Glutamatergic neuron (in vitro differentiated cells): ENCODE results near the gene PRR5L. TPM values are rescaled to one million over a fixed set of nuclear protein-coding genes. Genes with fewer than 3 reads are reported as not detected.

ENCODE experiments used
- DNase-seq: peaks from one replicate; pipeline ENCODE4 v3.0.0; 2022
- H3K27ac Mint-ChIP-seq: one replicate; pipeline ENCODE4 v1.8.0; 2020; ENCODE audit warnings: mild to moderate bottlenecking, mixed read lengths, inconsistent platforms; ENCODE audit not compliant: unreplicated experiment
- H3K27me3 Mint-ChIP-seq: one replicate; pipeline ENCODE4 v1.8.0; 2020; ENCODE audit warnings: mild to moderate bottlenecking, moderate library complexity, mixed read lengths, inconsistent platforms; ENCODE audit not compliant: unreplicated experiment
- H3K36me3 Mint-ChIP-seq: one replicate; pipeline ENCODE4 v1.8.0; 2020; ENCODE audit warnings: mild to moderate bottlenecking, mixed read lengths, inconsistent platforms; ENCODE audit not compliant: unreplicated experiment
- H3K4me1 Mint-ChIP-seq: one replicate; pipeline ENCODE4 v1.8.0; 2020; ENCODE audit warnings: mild to moderate bottlenecking, low read depth, mixed read lengths, inconsistent platforms; ENCODE audit not compliant: unreplicated experiment
- H3K4me3 Mint-ChIP-seq: one replicate; pipeline ENCODE4 v1.8.0; 2020; ENCODE audit warnings: mild to moderate bottlenecking, mixed read lengths, inconsistent platforms; ENCODE audit not compliant: unreplicated experiment
- H3K9me3 Mint-ChIP-seq: one replicate; pipeline ENCODE4 v1.8.0; 2020; ENCODE audit warnings: mild to moderate bottlenecking, moderate library complexity, mixed read lengths, inconsistent platforms; ENCODE audit not compliant: unreplicated experiment
- long read RNA-seq: library from polyadenylated mRNA; unstranded; transcript quantifications from one replicate; pipeline ENCODE4 v2.0.0, GENCODE V29; 2020; ENCODE audit not compliant: unreplicated experiment
- total RNA-seq: library from RNA; stranded (reverse); fragmentation: NEBNext Ultra II Directional; extraction: Animal tissue kit (Norgen Biotek cat#: 25700); gene quantifications from one replicate; pipeline ENCODE4 v1.2.1, GENCODE V29; 2021; ENCODE audit not compliant: unreplicated experiment
- TF ChIP-seq, protein P1 (sequence below): fragments of 200-600 bp; sonication (generic); IDR thresholded peaks from one replicate; pipeline ENCODE4 v1.5.0; 2021; ENCODE audit not compliant: partially characterized antibody, unreplicated experiment

The PRR5L gene, protein sequence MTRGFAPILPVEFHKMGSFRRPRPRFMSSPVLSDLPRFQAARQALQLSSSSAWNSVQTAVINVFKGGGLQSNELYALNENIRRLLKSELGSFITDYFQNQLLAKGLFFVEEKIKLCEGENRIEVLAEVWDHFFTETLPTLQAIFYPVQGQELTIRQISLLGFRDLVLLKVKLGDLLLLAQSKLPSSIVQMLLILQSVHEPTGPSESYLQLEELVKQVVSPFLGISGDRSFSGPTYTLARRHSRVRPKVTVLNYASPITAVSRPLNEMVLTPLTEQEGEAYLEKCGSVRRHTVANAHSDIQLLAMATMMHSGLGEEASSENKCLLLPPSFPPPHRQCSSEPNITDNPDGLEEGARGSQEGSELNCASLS
- total RNA-seq = 1.6 TPM
- long read RNA-seq = 0 reads

DNA sequence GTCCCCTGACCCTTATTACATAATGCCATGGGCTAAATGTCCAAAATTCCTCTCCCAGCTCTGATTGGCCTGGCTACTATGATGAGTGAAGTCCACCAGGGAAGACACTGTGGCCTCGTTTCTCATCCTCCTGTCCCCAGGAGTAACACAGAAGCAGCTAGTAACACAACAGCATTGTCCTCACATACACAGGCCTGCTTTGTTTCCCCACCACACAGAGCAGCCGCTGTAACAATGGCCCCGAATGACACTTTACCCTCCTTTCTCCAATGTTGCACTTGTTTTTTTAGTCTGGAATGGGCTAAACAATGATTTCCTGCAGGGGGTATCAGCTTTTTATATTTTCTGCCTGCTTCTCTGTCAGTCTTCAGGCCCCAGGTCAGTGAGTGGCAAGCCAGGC is at the start of gene PRR5L:
PRR5L (plus strand) TSS at position 363 of the 400 bp plus-strand sequence. CDS start 104,834 bp downstream, outside the sequence.
- no peak for DNase-seq
- TF ChIP-seq, protein P1, sequence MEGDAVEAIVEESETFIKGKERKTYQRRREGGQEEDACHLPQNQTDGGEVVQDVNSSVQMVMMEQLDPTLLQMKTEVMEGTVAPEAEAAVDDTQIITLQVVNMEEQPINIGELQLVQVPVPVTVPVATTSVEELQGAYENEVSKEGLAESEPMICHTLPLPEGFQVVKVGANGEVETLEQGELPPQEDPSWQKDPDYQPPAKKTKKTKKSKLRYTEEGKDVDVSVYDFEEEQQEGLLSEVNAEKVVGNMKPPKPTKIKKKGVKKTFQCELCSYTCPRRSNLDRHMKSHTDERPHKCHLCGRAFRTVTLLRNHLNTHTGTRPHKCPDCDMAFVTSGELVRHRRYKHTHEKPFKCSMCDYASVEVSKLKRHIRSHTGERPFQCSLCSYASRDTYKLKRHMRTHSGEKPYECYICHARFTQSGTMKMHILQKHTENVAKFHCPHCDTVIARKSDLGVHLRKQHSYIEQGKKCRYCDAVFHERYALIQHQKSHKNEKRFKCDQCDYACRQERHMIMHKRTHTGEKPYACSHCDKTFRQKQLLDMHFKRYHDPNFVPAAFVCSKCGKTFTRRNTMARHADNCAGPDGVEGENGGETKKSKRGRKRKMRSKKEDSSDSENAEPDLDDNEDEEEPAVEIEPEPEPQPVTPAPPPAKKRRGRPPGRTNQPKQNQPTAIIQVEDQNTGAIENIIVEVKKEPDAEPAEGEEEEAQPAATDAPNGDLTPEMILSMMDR = no peak
- Mint-ChIP-seq H3K4me1 (no peaks in the 10 kb centered on the region), H3K36me3 (no peaks in the 10 kb centered on the region), H3K4me3 (no peak within 1 kb of the TSS), H3K27ac (no peak within 1 kb of the TSS), H3K27me3 (peaks cover 3% of the 10 kb centered on the region), H3K9me3 (peaks cover 2% of the 10 kb centered on the region)

DNA sequence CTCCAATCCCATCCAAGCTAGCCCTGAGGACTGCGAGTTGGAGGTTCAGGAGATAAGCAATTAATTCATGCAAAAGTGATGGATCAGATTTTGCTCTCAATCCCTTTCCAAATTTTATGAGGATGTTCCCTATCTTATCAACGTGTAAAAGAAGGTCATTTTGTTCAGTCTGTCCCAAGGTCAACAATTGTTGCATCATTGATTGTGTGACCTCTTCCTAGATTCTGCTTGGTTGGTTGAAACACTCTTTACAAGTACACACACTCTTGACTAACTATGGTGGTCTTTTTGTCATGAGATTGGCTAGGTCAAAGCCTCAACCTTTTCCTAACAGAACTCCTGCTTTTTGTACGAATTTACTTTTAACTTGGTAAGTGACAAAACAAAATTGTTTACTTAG is 48.6 kb upstream of the PRR5L start:
- H3K9me3 Mint-ChIP-seq = peaks cover 4% of the 10 kb centered on the region
- H3K27ac Mint-ChIP-seq = no peak overlapping the region
- DNase-seq = no peak
- TF ChIP-seq, protein P1 = no peak
- peaks cover 15% of the 10 kb centered on the region for H3K4me1 Mint-ChIP-seq
- H3K4me3 Mint-ChIP-seq = no peak overlapping the region
- H3K27me3 Mint-ChIP-seq = peaks cover 4% of the 10 kb centered on the region
- H3K36me3 Mint-ChIP-seq = peaks cover 16% of the 10 kb centered on the region

DNA sequence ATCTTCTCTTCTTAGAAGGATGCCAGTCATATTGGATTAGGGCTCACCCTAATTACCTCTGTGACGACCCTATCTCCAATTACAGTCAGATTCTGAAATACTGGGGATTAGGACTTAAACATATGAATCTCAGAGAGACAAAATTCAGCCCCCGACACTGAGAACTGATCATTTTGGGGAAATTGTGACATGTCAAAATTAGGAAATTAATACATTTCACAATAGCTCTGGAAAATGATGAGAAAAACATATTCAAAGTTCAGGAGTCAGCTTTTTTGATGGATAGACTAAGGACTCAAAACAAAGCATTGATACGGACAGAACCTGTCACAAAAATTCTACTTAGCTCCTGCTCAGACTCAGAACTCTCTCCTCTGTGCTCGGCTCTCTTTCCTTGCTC is 47.7 kb upstream of the PRR5L start:
- H3K27me3 Mint-ChIP-seq = peaks cover 10% of the 10 kb centered on the region
- peaks cover 12% of the 10 kb centered on the region for H3K9me3 Mint-ChIP-seq
- TF ChIP-seq, protein P1 = no peak
- peaks cover 18% of the 10 kb centered on the region for H3K4me1 Mint-ChIP-seq
- H3K36me3 Mint-ChIP-seq = peaks cover 16% of the 10 kb centered on the region
- H3K4me3 Mint-ChIP-seq = no peak overlapping the region
- DNase-seq = no peak
- no peak overlapping the region for H3K27ac Mint-ChIP-seq

DNA sequence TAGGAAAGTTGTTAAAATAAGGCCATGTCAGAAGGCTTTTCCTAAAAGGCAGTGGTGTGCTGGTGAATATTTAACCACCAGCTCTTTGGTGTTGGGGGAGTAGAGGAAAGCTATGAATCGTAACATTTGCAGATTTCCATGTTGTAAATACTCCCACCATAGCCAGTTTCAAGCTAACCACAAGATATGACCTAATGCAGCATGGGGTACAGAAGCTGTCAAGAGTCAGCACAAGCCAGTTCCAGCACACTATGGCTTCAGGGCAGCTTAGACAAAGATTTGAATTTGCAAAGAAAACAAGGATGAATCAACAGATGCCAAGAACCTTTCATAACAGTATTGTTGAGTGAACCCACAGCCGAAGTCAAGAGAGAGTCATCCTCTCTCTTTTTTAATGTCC is 46.8 kb upstream of the PRR5L start:
- peaks cover 16% of the 10 kb centered on the region for H3K36me3 Mint-ChIP-seq
- H3K4me1 Mint-ChIP-seq = peaks cover 18% of the 10 kb centered on the region
- H3K9me3 Mint-ChIP-seq = peaks cover 16% of the 10 kb centered on the region
- no peak overlapping the region for H3K4me3 Mint-ChIP-seq
- H3K27me3 Mint-ChIP-seq = peaks cover 12% of the 10 kb centered on the region
- no peak for DNase-seq
- TF ChIP-seq, protein P1 = no peak
- no peak overlapping the region for H3K27ac Mint-ChIP-seq

DNA sequence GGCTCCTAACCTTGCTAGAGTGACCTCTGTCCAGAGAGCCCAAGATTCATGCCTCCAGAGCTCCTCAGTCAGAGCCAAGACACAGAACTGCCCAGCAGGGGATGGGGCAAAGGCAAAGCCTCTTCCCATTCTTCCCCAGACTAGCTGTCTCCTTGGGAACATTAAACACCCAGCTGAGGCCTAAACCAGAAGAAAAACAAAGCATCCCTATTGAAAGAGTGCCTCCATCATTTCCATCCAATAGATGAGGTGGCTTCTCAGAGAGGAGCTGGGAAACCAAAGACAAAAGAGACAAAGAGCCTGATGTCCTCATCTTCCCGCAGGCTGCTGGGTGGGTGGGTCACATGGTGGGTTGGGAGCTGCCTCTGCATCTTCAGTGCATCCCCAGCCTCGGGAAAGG is 44.3 kb upstream of the PRR5L start:
- DNase-seq = no peak
- Mint-ChIP-seq H3K36me3 (peaks cover 11% of the 10 kb centered on the region), H3K4me1 (peaks cover 20% of the 10 kb centered on the region), H3K27ac (peak overlapping the region; percentile 55), H3K4me3 (no peak overlapping the region), H3K27me3 (peaks cover 8% of the 10 kb centered on the region), H3K9me3 (peaks cover 16% of the 10 kb centered on the region)
- TF ChIP-seq, protein P1 = no peak
